Mucosa of descending colon (tissue), 3 donors: ENCODE results near the gene LRCH1. TPM values are rescaled to one million over a fixed set of nuclear protein-coding genes. Genes with fewer than 3 reads are reported as not detected.

Experiments
- ATAC-seq: fragments of 200-7000 bp; cut with Tn5 transposase; one replicate; pipeline ENCODE4 v1.9.1; 2020; ENCODE audit warnings: mild to moderate bottlenecking, moderate library complexity
- DNase-seq, 3 donors: peaks; one replicate each; pipeline ENCODE4 v3.0.0-alpha.2; 2020
- H3K36me3 ChIP-seq: fragments of 200-600 bp; one replicate; pipeline ENCODE4 v1.8.0; 2021; ENCODE audit warnings: low read depth, mild to moderate bottlenecking
- H3K4me1 ChIP-seq: fragments of 200-600 bp; one replicate; pipeline ENCODE4 v1.8.0; 2021; ENCODE audit warnings: low read depth, mild to moderate bottlenecking
- H3K4me3 ChIP-seq: fragments of 200-600 bp; one replicate; pipeline ENCODE4 v1.8.0; 2021; ENCODE audit warnings: mild to moderate bottlenecking
- H3K9me3 ChIP-seq: fragments of 200-600 bp; one replicate; pipeline ENCODE4 v1.8.0; 2021; ENCODE audit warnings: mild to moderate bottlenecking
- intact Hi-C, 2 donors: fragments of 100-400 bp; cut with DNase I in 1 of 2; cut with micrococcal nuclease in 1 of 2; formaldehyde crosslinking; loops; one replicate each; pipeline versions ENCODE4 v1.11.0 to v1.11.1; 2022; cut with DNase I, micrococcal nuclease
- total RNA-seq, 3 donors: library from RNA; stranded (reverse); fragmentation: NEBNext Ultra II Directional in 2 of 3; extraction: Animal tissue kit (Norgen Biotek cat#: 25700) in 2 of 3; gene quantifications; one replicate each; pipeline versions ENCODE4 v1.2.1 to v1.2.4, GENCODE V29; 2021 to 2023
- TF ChIP-seq, protein P1 (sequence below): fragments of 200-600 bp; IDR thresholded peaks from one replicate; pipeline ENCODE4 v1.8.0; 2022; ENCODE audit warnings: antibody characterized with exemption, mild to moderate bottlenecking
- donor health status: DM: no; HTN: no; CAD: no; lungs with moderate emphysema.
- donor health status: DM: no; HTN: no; CAD: no.
- donor health status: DM: no; HTN: yes; CAD: no.

The LRCH1 gene
- total RNA-seq, 3 donors from 2014 or later: 13.4 to 44.1 (median 16.1) TPM

- H3K9me3 ChIP-seq: no peaks in the 10 kb centered on the region
- H3K4me3 ChIP-seq: no peak overlapping the region
- TF ChIP-seq, protein P1, sequence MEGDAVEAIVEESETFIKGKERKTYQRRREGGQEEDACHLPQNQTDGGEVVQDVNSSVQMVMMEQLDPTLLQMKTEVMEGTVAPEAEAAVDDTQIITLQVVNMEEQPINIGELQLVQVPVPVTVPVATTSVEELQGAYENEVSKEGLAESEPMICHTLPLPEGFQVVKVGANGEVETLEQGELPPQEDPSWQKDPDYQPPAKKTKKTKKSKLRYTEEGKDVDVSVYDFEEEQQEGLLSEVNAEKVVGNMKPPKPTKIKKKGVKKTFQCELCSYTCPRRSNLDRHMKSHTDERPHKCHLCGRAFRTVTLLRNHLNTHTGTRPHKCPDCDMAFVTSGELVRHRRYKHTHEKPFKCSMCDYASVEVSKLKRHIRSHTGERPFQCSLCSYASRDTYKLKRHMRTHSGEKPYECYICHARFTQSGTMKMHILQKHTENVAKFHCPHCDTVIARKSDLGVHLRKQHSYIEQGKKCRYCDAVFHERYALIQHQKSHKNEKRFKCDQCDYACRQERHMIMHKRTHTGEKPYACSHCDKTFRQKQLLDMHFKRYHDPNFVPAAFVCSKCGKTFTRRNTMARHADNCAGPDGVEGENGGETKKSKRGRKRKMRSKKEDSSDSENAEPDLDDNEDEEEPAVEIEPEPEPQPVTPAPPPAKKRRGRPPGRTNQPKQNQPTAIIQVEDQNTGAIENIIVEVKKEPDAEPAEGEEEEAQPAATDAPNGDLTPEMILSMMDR: no peak
- DNase-seq: no peak
- H3K4me1 ChIP-seq: peaks cover 22% of the 10 kb centered on the region
- ATAC-seq: peak; percentile 23
- H3K36me3 ChIP-seq: no peaks in the 10 kb centered on the region
- intact Hi-C loops: no loop called here
Observed at GRCh38 chr13:46621792-46622629, 69.0 kb downstream of the LRCH1 start.

DNA sequence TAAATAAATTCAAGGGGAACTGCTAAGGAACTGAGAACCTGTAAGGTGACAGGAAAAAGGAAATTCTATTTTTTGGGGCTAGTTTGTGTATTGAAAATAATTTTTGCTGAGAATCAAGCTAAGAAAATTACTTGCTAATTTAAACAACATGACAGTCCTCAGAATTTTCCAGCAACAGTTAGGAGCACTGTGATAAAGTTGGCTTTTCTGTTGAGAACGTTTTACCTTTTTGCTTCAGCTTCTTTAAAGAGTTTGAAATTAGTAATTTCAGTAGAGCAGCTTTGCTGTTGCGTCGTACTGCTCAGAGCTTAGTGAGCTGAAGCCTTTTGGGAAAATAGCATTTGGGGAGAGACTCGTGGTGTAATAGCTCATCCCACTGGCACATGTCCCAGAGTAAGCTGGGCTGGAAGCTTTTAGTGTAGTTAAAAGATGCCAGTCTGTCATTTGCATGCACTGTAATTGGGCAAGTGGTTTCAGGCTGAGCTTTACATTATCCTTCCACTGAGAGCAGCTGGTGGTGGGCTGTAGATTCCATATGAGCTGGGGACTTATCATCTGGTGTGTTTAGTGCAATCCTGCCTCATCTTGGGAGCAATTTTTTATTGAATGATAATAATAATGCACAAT is 69.8 kb downstream of the LRCH1 start:
- H3K9me3 ChIP-seq: no peaks in the 10 kb centered on the region
- intact Hi-C loops: no loop called here
- TF ChIP-seq, protein P1: no peak
- ATAC-seq (peak; percentile 31), DNase-seq (peak in 1 of 3 donors; percentile 42)
- H3K36me3 ChIP-seq: no peaks in the 10 kb centered on the region
- peaks cover 19% of the 10 kb centered on the region for H3K4me1 ChIP-seq
- H3K4me3 ChIP-seq: no peak overlapping the region

GRCh38 chr13:46624353-46624752 is 71.4 kb downstream of the LRCH1 start:
- peaks cover 19% of the 10 kb centered on the region for H3K4me1 ChIP-seq
- H3K4me3 ChIP-seq: no peak overlapping the region
- TF ChIP-seq, protein P1: no peak
- no peaks in the 10 kb centered on the region for H3K36me3 ChIP-seq
- intact Hi-C loops: no loop called here
- H3K9me3 ChIP-seq: no peaks in the 10 kb centered on the region
- DNase-seq: no peak
- no peak for ATAC-seq

GRCh38 chr13:46624821-46625220 is 71.9 kb downstream of the LRCH1 start:
- DNase-seq (no peak), ATAC-seq (no peak)
- TF ChIP-seq, protein P1: no peak
- Histone ChIP-seq H3K36me3 (no peaks in the 10 kb centered on the region), H3K9me3 (no peaks in the 10 kb centered on the region), H3K4me3 (no peak overlapping the region), H3K4me1 (peaks cover 19% of the 10 kb centered on the region)
- intact Hi-C loops: no loop called here

GRCh38 chr13:46627462-46627861 is 74.5 kb downstream of the LRCH1 start:
- DNase-seq: no peak
- Histone ChIP-seq H3K4me3 (no peak overlapping the region), H3K9me3 (no peaks in the 10 kb centered on the region), H3K36me3 (no peaks in the 10 kb centered on the region), H3K4me1 (peaks cover under 1% of the 10 kb centered on the region)
- intact Hi-C loops: no loop called here
- ATAC-seq: no peak
- TF ChIP-seq, protein P1: no peak
